Effector CD4-positive, alpha-beta T cell (primary cell): ENCODE measurements around the gene STRN3.
"Not testable (repeated sequence)": the region's sequence is repeated elsewhere in the genome, so short reads cannot be mapped to it uniquely, and the experiment has no call there.

Source experiments
- DNase-seq: peaks from one replicate; pipeline ENCODE4 v3.0.0-alpha.2; 2020

STRN3 gene

GRCh38 chr14:30906752-30907658, 119.2 kb downstream of the STRN3 start:
- DNase-seq, result no peak

- DNase-seq, result no peak
These were observed 122.7 kb downstream of the STRN3 start for GRCh38 chr14:30903285-30904124.

- DNase-seq, result not testable (repeated sequence)
These were observed 129.1 kb downstream of the STRN3 start for GRCh38 chr14:30897121-30897520.

GRCh38 chr14:30896435-30896834, 129.7 kb downstream of the STRN3 start:
- DNase-seq, result no peak

- no peak for DNase-seq
These were observed 131.2 kb downstream of the STRN3 start for GRCh38 chr14:30894923-30895515.

GRCh38 chr14:30893819-30894218, 132.4 kb downstream of the STRN3 start:
- no peak for DNase-seq

- DNase-seq, result no peak
These were observed 137.0 kb downstream of the STRN3 start for GRCh38 chr14:30889244-30889594.

- no peak for DNase-seq
These were observed 137.5 kb downstream of the STRN3 start for GRCh38 chr14:30888480-30889243.

- DNase-seq, result no peak
These were observed 140.1 kb downstream of the STRN3 start for GRCh38 chr14:30885840-30886740.

GRCh38 chr14:30884901-30885300, 141.3 kb downstream of the STRN3 start:
- DNase-seq, result no peak

- DNase-seq, result no peak
These were observed 142.5 kb downstream of the STRN3 start for GRCh38 chr14:30883508-30884294.

- DNase-seq, result no peak
These were observed 143.7 kb downstream of the STRN3 start for GRCh38 chr14:30882431-30882830.

- DNase-seq, result no peak
These were observed 149.5 kb downstream of the STRN3 start for GRCh38 chr14:30876692-30877091.

GRCh38 chr14:30875788-30876053, 150.5 kb downstream of the STRN3 start:
- DNase-seq, result no peak

- no peak for DNase-seq
These were observed 151.0 kb downstream of the STRN3 start for GRCh38 chr14:30874999-30875787.

- DNase-seq, result no peak
These were observed 151.8 kb downstream of the STRN3 start, which contains the start of gene COCH for GRCh38 chr14:30874120-30874998. Gene COCH (plus strand): TSS chr14:30874559. CDS start chr14:30874939, 380 bp downstream.

GRCh38 chr14:30873308-30874119, 152.7 kb downstream of the STRN3 start:
- no peak for DNase-seq

GRCh38 chr14:30872602-30873001, 153.6 kb downstream of the STRN3 start:
- no peak for DNase-seq
